Neural cell (in vitro differentiated cells): ENCODE results near the gene NHLRC4. TPM values are rescaled to one million over a fixed set of nuclear protein-coding genes. Genes with fewer than 3 reads are reported as not detected.

ENCODE experiments used
- H2AFZ ChIP-seq: fragments of 200-600, 300-800 bp; sonication (generic), shearing (Covaris generic); 2 replicates; pipeline ENCODE4 v1.6.0; 2014; ENCODE audit warnings: low read depth, mild to moderate bottlenecking, antibody characterized with exemption, low read length, moderate library complexity
- H3F3A ChIP-seq: fragments of 200-600 bp; shearing (Covaris generic); 2 replicates; pipeline ENCODE4 v1.6.1; 2016; ENCODE audit warnings: mild to moderate bottlenecking, moderate library complexity, mixed read lengths, antibody characterized with exemption, low read length; ENCODE audit not compliant: insufficient read depth, poor library complexity, severe bottlenecking
- H3K27ac ChIP-seq: fragments of 200-600, 300-800 bp; sonication (generic), shearing (Covaris generic); 2 replicates; pipeline ENCODE4 v1.5.1; 2014; ENCODE audit warnings: mild to moderate bottlenecking, low read length, moderate library complexity
- H3K27me3 ChIP-seq: fragments of 300-800, 200-600 bp; sonication (generic), shearing (Covaris generic); 2 replicates; pipeline ENCODE4 v1.6.0; 2014; ENCODE audit warnings: mild to moderate bottlenecking, low read depth, low read length, moderate library complexity; ENCODE audit not compliant: insufficient read depth
- H3K36me3 ChIP-seq: fragments of 300-800, 200-600 bp; sonication (generic), shearing (Covaris generic); 2 replicates; pipeline ENCODE4 v1.5.1; 2014; ENCODE audit warnings: mild to moderate bottlenecking, antibody characterized with exemption, low read length, moderate library complexity; ENCODE audit not compliant: insufficient read depth
- H3K4me2 ChIP-seq: fragments of 300-800, 200-600 bp; sonication (generic), shearing (Covaris generic); 2 replicates; pipeline ENCODE4 v1.6.0; 2014; ENCODE audit warnings: mild to moderate bottlenecking, low read length
- H3K4me3 ChIP-seq: fragments of 300-800, 200-600 bp; sonication (generic), shearing (Covaris generic); 2 replicates; pipeline ENCODE4 v1.5.1; 2014; ENCODE audit warnings: mild to moderate bottlenecking, low read length, moderate library complexity
- H3K79me2 ChIP-seq: fragments of 200-600 bp; shearing (Covaris generic); replicated peaks from 2 replicates; pipeline ENCODE4 v1.6.0; 2014; ENCODE audit warnings: mild to moderate bottlenecking, low read length, moderate library complexity; ENCODE audit not compliant: insufficient read depth
- H3K9ac ChIP-seq: fragments of 300-800, 200-600 bp; sonication (generic), shearing (Covaris generic); 2 replicates; pipeline ENCODE4 v1.6.1; 2016; ENCODE audit warnings: mild to moderate bottlenecking, low read length, mixed read lengths
- H3K9me2 ChIP-seq: fragments of 200-600 bp; shearing (Covaris generic); 2 replicates; pipeline ENCODE4 v1.6.1; 2016; ENCODE audit warnings: mild to moderate bottlenecking, low read length, mixed read lengths; ENCODE audit not compliant: insufficient read depth
- H3K9me3 ChIP-seq: fragments of 200-600, 300-800 bp; sonication (generic), shearing (Covaris generic); 2 replicates; pipeline ENCODE4 v1.6.1; 2016; ENCODE audit warnings: mild to moderate bottlenecking, mixed run types, low read length, moderate library complexity, mixed read lengths
- H4K20me1 ChIP-seq: fragments of 200-600 bp; shearing (Covaris generic); 2 replicates; pipeline ENCODE4 v1.6.1; 2016; ENCODE audit warnings: mild to moderate bottlenecking, mixed run types; ENCODE audit not compliant: insufficient read depth
- EP300 ChIP-seq: fragments of 450-650 bp; conservative IDR thresholded peaks from 2 replicates; pipeline ENCODE4 v1.6.1; 2014; ENCODE audit warnings: antibody characterized with exemption, mild to moderate bottlenecking, moderate library complexity; ENCODE audit not compliant: poor library complexity, severe bottlenecking
- EZH2 ChIP-seq: fragments of 200-600, 300-800 bp; shearing (Covaris generic), sonication (generic); IDR thresholded peaks from 2 replicates; pipeline ENCODE4 v1.6.1; 2014; ENCODE audit warnings: antibody characterized with exemption, low read length, borderline replicate concordance, mild to moderate bottlenecking; ENCODE audit not compliant: insufficient read depth, poor library complexity, severe bottlenecking
- MXI1 ChIP-seq: fragments of 450-650 bp; conservative IDR thresholded peaks from 2 replicates; pipeline ENCODE4 v1.6.1; 2014; ENCODE audit warnings: antibody characterized with exemption, mild to moderate bottlenecking; ENCODE audit not compliant: poor library complexity, severe bottlenecking
- POLR2AphosphoS5 ChIP-seq: IDR thresholded peaks from 2 replicates; pipeline ENCODE4 v1.6.1; 2012
- RAD21 ChIP-seq: fragments of 450-650 bp; conservative IDR thresholded peaks from 2 replicates; pipeline ENCODE4 v1.6.1; 2014; ENCODE audit warnings: antibody characterized with exemption, mild to moderate bottlenecking, moderate library complexity
- SMC3 ChIP-seq: fragments of 450-650 bp; conservative IDR thresholded peaks from 2 replicates; pipeline ENCODE4 v1.6.1; 2014; ENCODE audit warnings: antibody characterized with exemption, mild to moderate bottlenecking, moderate library complexity; ENCODE audit not compliant: poor library complexity
- TAF1 ChIP-seq: IDR thresholded peaks from 2 replicates; pipeline ENCODE4 v1.6.1; 2012; ENCODE audit warnings: low read depth
- polyA plus RNA-seq: library from polyadenylated mRNA; depleted of rRNA; stranded (reverse); fragments of >200 nt; gene quantifications from 2 replicates; pipeline ENCODE4 v1.2.3, GENCODE V29; 2014
- TF ChIP-seq, protein P1 (sequence below): IDR thresholded peaks from 2 replicates; pipeline ENCODE4 v1.6.1; 2012; ENCODE audit warnings: borderline replicate concordance
- TF ChIP-seq, protein P2 (sequence below): fragments of 450-650 bp; IDR thresholded peaks from 2 replicates; pipeline ENCODE4 v1.5.1; 2014; ENCODE audit warnings: antibody characterized with exemption, mild to moderate bottlenecking, moderate library complexity; ENCODE audit not compliant: poor library complexity, severe bottlenecking

The NHLRC4 gene
- polyA plus RNA-seq, 1 donor from 2014 or later: not detected

DNA sequence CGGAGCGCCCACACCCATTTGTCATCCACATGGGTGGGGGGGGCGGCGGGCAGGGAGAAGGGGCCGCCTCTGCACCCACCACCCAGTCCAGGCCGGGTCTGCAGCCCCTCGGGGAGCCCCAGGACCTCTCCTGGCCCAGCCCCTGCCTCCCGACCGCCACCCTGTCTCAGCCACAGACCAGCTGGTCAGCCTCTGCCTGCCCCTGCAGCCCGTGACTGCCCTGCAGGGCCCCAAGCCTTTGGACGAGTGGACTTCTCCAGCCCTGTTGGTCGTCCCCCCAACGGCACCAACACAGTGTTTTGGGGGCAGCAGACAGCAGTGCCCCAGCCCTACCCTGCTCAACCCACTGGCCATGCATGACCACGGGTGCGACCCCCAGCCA lies 5.4 kb upstream of the NHLRC4 start:
- Histone ChIP-seq H3K27me3 (peaks cover 39% of the 10 kb centered on the region), H3K4me2 (no peak overlapping the region), H3K9me3 (no peaks in the 10 kb centered on the region), H2AFZ (no peak overlapping the region), H4K20me1 (no peaks in the 10 kb centered on the region), H3K4me3 (no peak overlapping the region), H3K27ac (no peak overlapping the region), H3K9me2 (no peaks in the 10 kb centered on the region), H3K9ac (no peak overlapping the region), H3K36me3 (no peaks in the 10 kb centered on the region), H3K79me2 (no peaks in the 10 kb centered on the region), H3F3A (no peaks in the 10 kb centered on the region)
- TF ChIP-seq EP300 (no peak), EZH2 (no peak), TAF1 (no peak), SMC3 (no peak)
- TF ChIP-seq, protein P1, sequence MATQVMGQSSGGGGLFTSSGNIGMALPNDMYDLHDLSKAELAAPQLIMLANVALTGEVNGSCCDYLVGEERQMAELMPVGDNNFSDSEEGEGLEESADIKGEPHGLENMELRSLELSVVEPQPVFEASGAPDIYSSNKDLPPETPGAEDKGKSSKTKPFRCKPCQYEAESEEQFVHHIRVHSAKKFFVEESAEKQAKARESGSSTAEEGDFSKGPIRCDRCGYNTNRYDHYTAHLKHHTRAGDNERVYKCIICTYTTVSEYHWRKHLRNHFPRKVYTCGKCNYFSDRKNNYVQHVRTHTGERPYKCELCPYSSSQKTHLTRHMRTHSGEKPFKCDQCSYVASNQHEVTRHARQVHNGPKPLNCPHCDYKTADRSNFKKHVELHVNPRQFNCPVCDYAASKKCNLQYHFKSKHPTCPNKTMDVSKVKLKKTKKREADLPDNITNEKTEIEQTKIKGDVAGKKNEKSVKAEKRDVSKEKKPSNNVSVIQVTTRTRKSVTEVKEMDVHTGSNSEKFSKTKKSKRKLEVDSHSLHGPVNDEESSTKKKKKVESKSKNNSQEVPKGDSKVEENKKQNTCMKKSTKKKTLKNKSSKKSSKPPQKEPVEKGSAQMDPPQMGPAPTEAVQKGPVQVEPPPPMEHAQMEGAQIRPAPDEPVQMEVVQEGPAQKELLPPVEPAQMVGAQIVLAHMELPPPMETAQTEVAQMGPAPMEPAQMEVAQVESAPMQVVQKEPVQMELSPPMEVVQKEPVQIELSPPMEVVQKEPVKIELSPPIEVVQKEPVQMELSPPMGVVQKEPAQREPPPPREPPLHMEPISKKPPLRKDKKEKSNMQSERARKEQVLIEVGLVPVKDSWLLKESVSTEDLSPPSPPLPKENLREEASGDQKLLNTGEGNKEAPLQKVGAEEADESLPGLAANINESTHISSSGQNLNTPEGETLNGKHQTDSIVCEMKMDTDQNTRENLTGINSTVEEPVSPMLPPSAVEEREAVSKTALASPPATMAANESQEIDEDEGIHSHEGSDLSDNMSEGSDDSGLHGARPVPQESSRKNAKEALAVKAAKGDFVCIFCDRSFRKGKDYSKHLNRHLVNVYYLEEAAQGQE: no peak

DNA sequence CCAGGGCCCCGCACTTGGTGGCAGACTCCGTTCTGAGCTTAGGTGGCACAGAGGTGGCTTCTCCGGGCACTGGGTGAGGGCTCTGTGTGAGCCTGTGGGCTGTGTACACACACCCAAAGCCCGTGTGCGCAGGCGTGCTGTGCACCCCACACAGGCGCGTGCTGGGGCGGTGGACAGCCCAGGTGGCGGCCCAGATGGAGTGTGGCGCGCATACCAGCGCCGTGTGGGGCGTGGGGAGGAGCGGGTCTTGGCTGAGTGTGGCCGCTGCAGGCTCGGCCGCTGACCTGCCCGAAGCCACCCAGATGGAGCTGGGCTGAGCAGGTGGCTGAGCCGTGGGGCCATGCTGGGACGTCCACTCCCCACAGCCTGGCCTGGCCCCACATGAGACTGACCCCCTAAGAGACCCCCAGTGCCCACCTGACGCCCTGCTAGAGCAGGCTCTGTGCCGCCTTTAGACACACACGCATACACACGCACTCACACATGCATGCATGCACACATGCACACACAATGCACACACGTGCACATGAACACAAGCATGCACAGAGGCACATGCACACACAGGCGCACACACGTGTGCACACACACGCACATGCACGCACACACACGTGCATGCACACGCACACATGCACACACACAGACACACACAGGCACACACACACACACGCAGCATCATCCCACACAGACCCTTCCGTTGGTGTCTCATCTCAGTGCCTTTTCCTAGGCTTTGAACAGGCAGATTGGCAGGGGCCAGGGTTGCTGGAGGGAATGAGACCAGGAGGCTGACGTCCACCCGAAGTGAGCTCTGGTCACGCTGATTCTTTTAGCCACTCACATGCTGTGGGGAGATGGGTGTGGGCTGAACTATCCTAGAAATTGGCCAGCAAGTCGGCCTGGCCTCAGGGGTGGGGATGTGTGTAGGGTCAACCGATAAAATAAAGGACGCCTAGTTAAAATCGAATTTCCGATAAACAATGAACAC lies 4.6 kb upstream of the NHLRC4 start:
- Histone ChIP-seq H2AFZ (no peak overlapping the region), H3K79me2 (no peaks in the 10 kb centered on the region), H3K4me3 (no peak overlapping the region), H3K36me3 (no peaks in the 10 kb centered on the region), H3K9ac (no peak overlapping the region), H3K27me3 (peaks cover 39% of the 10 kb centered on the region), H3K9me3 (no peaks in the 10 kb centered on the region), H3K4me2 (no peak overlapping the region), H3F3A (no peaks in the 10 kb centered on the region), H3K27ac (no peak overlapping the region), H4K20me1 (no peaks in the 10 kb centered on the region), H3K9me2 (no peaks in the 10 kb centered on the region)
- TF ChIP-seq TAF1 (no peak), EP300 (no peak), POLR2AphosphoS5 (no peak), EZH2 (no peak), MXI1 (no peak), SMC3 (no peak), RAD21 (no peak)
- TF ChIP-seq, protein P2, sequence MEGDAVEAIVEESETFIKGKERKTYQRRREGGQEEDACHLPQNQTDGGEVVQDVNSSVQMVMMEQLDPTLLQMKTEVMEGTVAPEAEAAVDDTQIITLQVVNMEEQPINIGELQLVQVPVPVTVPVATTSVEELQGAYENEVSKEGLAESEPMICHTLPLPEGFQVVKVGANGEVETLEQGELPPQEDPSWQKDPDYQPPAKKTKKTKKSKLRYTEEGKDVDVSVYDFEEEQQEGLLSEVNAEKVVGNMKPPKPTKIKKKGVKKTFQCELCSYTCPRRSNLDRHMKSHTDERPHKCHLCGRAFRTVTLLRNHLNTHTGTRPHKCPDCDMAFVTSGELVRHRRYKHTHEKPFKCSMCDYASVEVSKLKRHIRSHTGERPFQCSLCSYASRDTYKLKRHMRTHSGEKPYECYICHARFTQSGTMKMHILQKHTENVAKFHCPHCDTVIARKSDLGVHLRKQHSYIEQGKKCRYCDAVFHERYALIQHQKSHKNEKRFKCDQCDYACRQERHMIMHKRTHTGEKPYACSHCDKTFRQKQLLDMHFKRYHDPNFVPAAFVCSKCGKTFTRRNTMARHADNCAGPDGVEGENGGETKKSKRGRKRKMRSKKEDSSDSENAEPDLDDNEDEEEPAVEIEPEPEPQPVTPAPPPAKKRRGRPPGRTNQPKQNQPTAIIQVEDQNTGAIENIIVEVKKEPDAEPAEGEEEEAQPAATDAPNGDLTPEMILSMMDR: no peak
- TF ChIP-seq, protein P1: no peak
